Body of pancreas (tissue), 4 donors: Measurements from ENCODE around the gene UBE2L3.

Experiments used
- CTCF ChIP-seq, 7 experiments: fragments of 450-650 bp in 4 of 7; fragments of 200-600 bp in 3 of 7; sonication (generic) in 3 of 7; IDR thresholded peaks; one replicate each; pipeline ENCODE4 v1.5.1; 2016 to 2019; ENCODE audit warnings: antibody characterized with exemption in 7 of 7
- POLR2A ChIP-seq, 3 donors: fragments of 450-650 bp; IDR thresholded peaks; one replicate each; pipeline ENCODE4 v1.6.1; 2016; ENCODE audit warnings: antibody characterized with exemption in 3 of 3, mild to moderate bottlenecking in 2 of 3

GRCh38 chr22:21642584-21643448 is 75.3 kb downstream of the UBE2L3 start:
- TF ChIP-seq CTCF (IDR thresholded peaks at IDR 0.05), result peak in 6 of 7 experiments; percentile 27 to 57 (median 53)
- TF ChIP-seq POLR2A (IDR thresholded peaks at IDR 0.05), result no peak
